ENCODE measurements around the gene CAMTA2. TPM values are rescaled to one million over a fixed set of nuclear protein-coding genes. Genes with fewer than 3 reads are reported as not detected.

CAMTA2 gene
- total and polyA plus RNA-seq, 4 donors = 15.0 to 66.3 (median 49.6) TPM

GRCh38 chr17:4945944-4946280, 41.6 kb downstream of the CAMTA2 start:
- DNase-seq (no peak), ATAC-seq (ENCODE audit: insufficient read depth, low FRiP score) (no peak)
- no peak overlapping the region for H3K4me3 ChIP-seq
- H3K27ac ChIP-seq (ENCODE audit: low read depth in 1 of 2, low read length in 1 of 2) = peak overlapping the region; percentile 33 to 51
- TF ChIP-seq CTCF (IDR thresholded peaks at IDR 0.05; ENCODE audit: control extremely low read depth, extremely low read depth) = no peak
- no peaks in the 10 kb centered on the region for H3K27me3 ChIP-seq (ENCODE audit: control insufficient read depth in 3 of 3, insufficient read depth in 3 of 3, low read length in 2 of 3)
- no peak overlapping the region for H3K9ac ChIP-seq (ENCODE audit: insufficient read depth in 1 of 2, low read length in 2 of 2)
- WGBS, 2 donors = 32 to 42% methylated on average over 4 of the region's 4 CpGs
- peaks cover 12 to 32% (median 27%) of the 10 kb centered on the region in 4 donors for H3K36me3 ChIP-seq (ENCODE audit: control insufficient read depth in 4 of 4, insufficient read depth in 4 of 4, low read length in 4 of 4)
- no peaks in the 10 kb centered on the region for H3K9me3 ChIP-seq (ENCODE audit: control insufficient read depth in 4 of 4, insufficient read depth in 3 of 4, low read length in 3 of 4)
- peaks cover 3 to 28% (median 12%) of the 10 kb centered on the region in 5 donors for H3K4me1 ChIP-seq (ENCODE audit: control insufficient read depth in 5 of 5, insufficient read depth in 5 of 5, low read length in 5 of 5)

GRCh38 chr17:4945176-4945943, 42.1 kb downstream of the CAMTA2 start:
- peak overlapping the region; percentile 30 for H3K4me3 ChIP-seq
- TF ChIP-seq CTCF (IDR thresholded peaks at IDR 0.05; ENCODE audit: control extremely low read depth, extremely low read depth) = no peak
- ATAC-seq (ENCODE audit: insufficient read depth, low FRiP score) (peak; percentile 12), DNase-seq (no peak)
- H3K9ac ChIP-seq (ENCODE audit: insufficient read depth in 1 of 2, low read length in 2 of 2) = no peak overlapping the region
- 31 to 46% methylated on average over 7 of the region's 7 CpGs for WGBS, 2 donors
- peak overlapping the region; percentile 71 to 80 for H3K27ac ChIP-seq (ENCODE audit: low read depth in 1 of 2, low read length in 1 of 2)
- H3K27me3 ChIP-seq (ENCODE audit: control insufficient read depth in 3 of 3, insufficient read depth in 3 of 3, low read length in 2 of 3) = no peaks in the 10 kb centered on the region
- no peaks in the 10 kb centered on the region for H3K9me3 ChIP-seq (ENCODE audit: control insufficient read depth in 4 of 4, insufficient read depth in 3 of 4, low read length in 3 of 4)
- H3K36me3 ChIP-seq (ENCODE audit: control insufficient read depth in 4 of 4, insufficient read depth in 4 of 4, low read length in 4 of 4) = peaks cover 12 to 32% (median 27%) of the 10 kb centered on the region in 4 donors
- peaks cover 3 to 26% (median 11%) of the 10 kb centered on the region in 5 donors for H3K4me1 ChIP-seq (ENCODE audit: control insufficient read depth in 5 of 5, insufficient read depth in 5 of 5, low read length in 5 of 5)

- Histone ChIP-seq H3K4me3 (no peak overlapping the region), H3K4me1 (ENCODE audit: control insufficient read depth in 5 of 5, insufficient read depth in 5 of 5, low read length in 5 of 5) (peaks cover 3 to 22% (median 11%) of the 10 kb centered on the region in 5 donors)
- ATAC-seq (ENCODE audit: insufficient read depth, low FRiP score) = no peak
Observed at GRCh38 chr17:4944554-4945175, 42.8 kb downstream of the CAMTA2 start.

More at GRCh38 chr17:4944554-4945175, 42.8 kb downstream of the CAMTA2 start:
- Histone ChIP-seq H3K9ac (ENCODE audit: insufficient read depth in 1 of 2, low read length in 2 of 2) (no peak overlapping the region), H3K36me3 (ENCODE audit: control insufficient read depth in 4 of 4, insufficient read depth in 4 of 4, low read length in 4 of 4) (peaks cover 12 to 32% (median 27%) of the 10 kb centered on the region in 4 donors), H3K27me3 (ENCODE audit: control insufficient read depth in 3 of 3, insufficient read depth in 3 of 3, low read length in 2 of 3) (no peaks in the 10 kb centered on the region), H3K9me3 (ENCODE audit: control insufficient read depth in 4 of 4, insufficient read depth in 3 of 4, low read length in 3 of 4) (no peaks in the 10 kb centered on the region), H3K27ac (ENCODE audit: low read depth in 1 of 2, low read length in 1 of 2) (peak overlapping the region; percentile 71 to 80)
- WGBS, 2 donors = 31 to 47% methylated on average over 8 of the region's 8 CpGs
- TF ChIP-seq CTCF (IDR thresholded peaks at IDR 0.05; ENCODE audit: control extremely low read depth, extremely low read depth) = no peak
- no peak for DNase-seq

All from lung (tissue), 12 donors.